ENCODE data around the gene TNNI3. TPM values are rescaled to one million over a fixed set of nuclear protein-coding genes. Genes with fewer than 3 reads are reported as not detected.
"Not testable (repeated sequence)": the region's sequence is repeated elsewhere in the genome, so short reads cannot be mapped to it uniquely, and the experiment has no call there.

Gene TNNI3
- not detected for total RNA-seq
- not detected for polyA plus RNA-seq

DNA sequence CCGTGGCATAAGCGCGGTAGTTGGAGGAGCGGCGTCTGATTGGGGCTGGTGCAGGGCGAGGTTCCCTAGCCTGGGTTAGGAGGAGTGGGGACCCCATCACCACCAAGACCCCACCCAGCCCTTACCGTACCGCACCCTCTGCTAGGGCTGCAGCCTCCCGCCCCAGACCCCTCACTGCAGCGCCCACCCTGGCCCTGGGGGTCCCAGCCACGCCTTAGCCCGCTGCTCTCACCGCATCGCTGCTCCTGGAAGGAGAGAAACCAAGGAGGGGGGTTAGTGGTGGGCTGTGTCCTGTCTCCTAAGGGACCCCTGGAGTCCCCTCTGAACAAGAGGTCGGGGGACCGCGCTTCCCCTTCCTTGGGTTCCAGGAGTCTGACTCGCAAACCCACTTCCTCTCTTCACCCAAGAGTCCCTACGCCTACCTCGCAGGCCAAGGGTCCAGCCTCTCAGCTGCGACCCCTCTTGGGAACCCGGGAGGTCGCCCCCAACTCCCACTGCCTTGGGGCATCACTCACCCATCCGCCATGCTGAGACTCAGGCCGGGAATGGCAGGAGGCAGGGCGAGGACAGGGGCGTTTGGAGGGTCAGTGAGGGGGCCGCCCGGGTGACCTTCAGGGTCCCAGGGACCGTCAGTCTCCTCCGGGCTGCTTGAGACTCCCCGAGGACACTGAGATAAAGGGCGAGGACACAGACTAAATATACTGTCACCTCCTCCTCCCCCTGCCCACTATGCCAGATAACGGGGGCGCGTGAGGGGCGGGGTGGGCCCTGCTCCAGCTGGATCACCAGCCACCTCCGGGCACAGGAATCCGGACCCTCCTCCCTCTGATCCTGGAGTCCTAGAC is at the start of gene TNNI3:
TSS of gene TNNI3 (minus strand) at position 669 of the 845 bp plus-strand sequence. CDS start at position 526, 143 bp downstream.
- peaks cover under 1% of the 10 kb centered on the region for H3K9me3 ChIP-seq (ENCODE audit: low read length)

DNA sequence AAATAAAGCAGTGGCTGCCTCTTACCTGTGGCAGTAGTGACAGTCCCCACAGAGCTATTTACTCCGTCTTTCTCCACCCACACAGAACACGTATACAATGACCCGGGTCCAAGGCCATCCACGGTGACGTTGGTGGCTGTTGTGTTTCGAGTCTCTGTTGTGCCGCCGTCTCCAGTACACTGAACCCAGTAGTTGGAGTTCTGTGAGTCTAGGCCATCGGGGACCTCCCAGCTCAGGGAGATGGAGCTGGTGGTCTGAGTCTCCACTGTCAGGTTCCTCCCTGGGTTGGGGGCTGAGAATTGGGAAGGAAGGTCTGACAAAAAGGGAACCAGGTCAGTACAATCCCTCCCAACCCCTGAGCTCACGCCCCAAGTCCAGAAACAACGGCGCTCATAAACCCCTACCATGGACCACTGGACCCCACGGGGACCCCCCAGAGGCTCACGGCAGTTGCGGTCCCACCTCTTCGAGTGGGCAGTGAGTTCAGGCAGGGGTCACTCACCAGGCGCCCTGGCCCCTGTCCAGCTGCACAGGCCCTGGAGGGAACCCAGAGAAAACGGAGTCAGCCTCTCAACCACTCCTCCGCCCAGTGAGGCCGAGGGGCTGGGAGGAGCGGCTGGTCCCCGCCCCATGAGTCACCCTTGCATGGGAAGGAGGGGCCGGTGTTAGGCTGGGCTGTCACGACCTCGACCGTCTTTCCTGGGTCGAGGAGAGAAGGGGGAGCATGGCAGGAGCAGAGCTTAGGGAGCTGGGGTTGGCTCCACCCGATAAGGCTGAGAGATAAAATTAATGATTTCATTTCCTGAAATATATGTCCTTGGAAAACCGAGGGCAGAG is 49.4 kb upstream of the TNNI3 start:
- Histone ChIP-seq H3K4me1 (ENCODE audit: insufficient read depth, low read length) (no peaks in the 10 kb centered on the region), H3K9me3 (ENCODE audit: low read length) (no peaks in the 10 kb centered on the region), H3K36me3 (ENCODE audit: insufficient read depth, low read length) (no peaks in the 10 kb centered on the region), H3K27me3 (ENCODE audit: insufficient read depth, low read length, poor library complexity, severe bottlenecking) (peaks cover 5% of the 10 kb centered on the region), H3K4me3 (ENCODE audit: low read length) (no peak overlapping the region), H3K27ac (ENCODE audit: low read depth, low read length) (peak overlapping the region; percentile 79)
- no peak overlapping the region for H3K4me3 Mint-ChIP-seq
- H3K27me3 Mint-ChIP-seq = peaks cover 40 to 47% of the 10 kb centered on the region in 2 donors
- no peaks in the 10 kb centered on the region for H3K9me3 Mint-ChIP-seq
- DNase-seq = no peak
- peak overlapping the region in 2 of 8 donors; percentile 66 to 72 for H3K27ac Mint-ChIP-seq
- CTCF ChIA-PET = interaction anchor here (0.7 kb wide), 1 partner anchor 9 kb away, joined by 3 read pairs; no protein-coding TSS in a partner anchor
- no peaks in the 10 kb centered on the region for H3K4me1 Mint-ChIP-seq
- POLR2A ChIA-PET = no interaction called here
- no peaks in the 10 kb centered on the region for H3K36me3 Mint-ChIP-seq

More for the DNA sequence above, at the start of gene TNNI3:
- ChIA-PET POLR2A (no interaction called here), CTCF (interaction anchor here (1.0 kb wide), 1 partner anchor 347 kb away, joined by 3 read pairs; no protein-coding TSS in a partner anchor)
- no peaks in the 10 kb centered on the region for H3K36me3 Mint-ChIP-seq
- Histone ChIP-seq H3K4me3 (ENCODE audit: low read length) (no peak within 1 kb of the TSS), H3K27ac (ENCODE audit: low read depth, low read length) (peak within 1 kb of the TSS; percentile 47), H3K27me3 (ENCODE audit: insufficient read depth, low read length, poor library complexity, severe bottlenecking) (peaks cover 5% of the 10 kb centered on the region), H3K4me1 (ENCODE audit: insufficient read depth, low read length) (peaks cover 18% of the 10 kb centered on the region), H3K36me3 (ENCODE audit: insufficient read depth, low read length) (no peaks in the 10 kb centered on the region)
- H3K4me3 Mint-ChIP-seq = peak within 1 kb of the TSS in 2 of 7 donors; percentile 25 to 63
- H3K9me3 Mint-ChIP-seq = peaks cover 0 to 6% (median 3%) of the 10 kb centered on the region in 5 donors
- peak within 1 kb of the TSS in 1 of 8 donors; percentile 77 for H3K27ac Mint-ChIP-seq
- peaks cover 17 to 22% (median 20%) of the 10 kb centered on the region in 3 donors for H3K4me1 Mint-ChIP-seq
- peaks cover 32 to 37% of the 10 kb centered on the region in 2 donors for H3K27me3 Mint-ChIP-seq
- no peak for DNase-seq

DNA sequence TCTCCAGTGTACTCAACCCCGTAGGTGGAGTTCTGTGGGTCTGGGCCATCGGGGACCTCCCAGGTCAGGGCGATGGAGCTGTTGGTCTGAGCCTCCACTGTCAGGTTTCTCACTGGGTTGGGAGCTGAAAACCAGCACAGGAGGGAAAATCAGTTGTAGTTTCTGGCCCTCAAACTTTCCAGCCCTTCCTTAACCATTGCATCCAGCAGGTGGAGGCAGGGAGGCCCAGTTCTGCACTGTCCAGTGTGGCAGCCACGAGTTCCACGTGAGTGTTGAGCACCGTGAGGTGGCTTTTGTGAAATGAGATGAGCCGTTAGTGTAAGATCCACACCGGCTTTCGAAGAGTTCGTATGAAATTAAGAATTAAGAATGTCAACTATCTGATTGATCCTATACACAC is 44.7 kb upstream of the TNNI3 start:
- DNase-seq; H3K4me3 Mint-ChIP-seq; H3K36me3 ChIP-seq (ENCODE audit: insufficient read depth, low read length); H3K27ac ChIP-seq (ENCODE audit: low read depth, low read length); H3K9me3 ChIP-seq (ENCODE audit: low read length); H3K9me3 Mint-ChIP-seq; CTCF ChIA-PET; H3K27ac Mint-ChIP-seq; POLR2A ChIA-PET; H3K4me3 ChIP-seq (ENCODE audit: low read length); H3K4me1 ChIP-seq (ENCODE audit: insufficient read depth, low read length); H3K27me3 ChIP-seq (ENCODE audit: insufficient read depth, low read length, poor library complexity, severe bottlenecking); H3K36me3 Mint-ChIP-seq; H3K4me1 Mint-ChIP-seq: not testable (repeated sequence)
- peaks cover 41 to 65% of the 10 kb centered on the region in 2 donors for H3K27me3 Mint-ChIP-seq

DNA sequence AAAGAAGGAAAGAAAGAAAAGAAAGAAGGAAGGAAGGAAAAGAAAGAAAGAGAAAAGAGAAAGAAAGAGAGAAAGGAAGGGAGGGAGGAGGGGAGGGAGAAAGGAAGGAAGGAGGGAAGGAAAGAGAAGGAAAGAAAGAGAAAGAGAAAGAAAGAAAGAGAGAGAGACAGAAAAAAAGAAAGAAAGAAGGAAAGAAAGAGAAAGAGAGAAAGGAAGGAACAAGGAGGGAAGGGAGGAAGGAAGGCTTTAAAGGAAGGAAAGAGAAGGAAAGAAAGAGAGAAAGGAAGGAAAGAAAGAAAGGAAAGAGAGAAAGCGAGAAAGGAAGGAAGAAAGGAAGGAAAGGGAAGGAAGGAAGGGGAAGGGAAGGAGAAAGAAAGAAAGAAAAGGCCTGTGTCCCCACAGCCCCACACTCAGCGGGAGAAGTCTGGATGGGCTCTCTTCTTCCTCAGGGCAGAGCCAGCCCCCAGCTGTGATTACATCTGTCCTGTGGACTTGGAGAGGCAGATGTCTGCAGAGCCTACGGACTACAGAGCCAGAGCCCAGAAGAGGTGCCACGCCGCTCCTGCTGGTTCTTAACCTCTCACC is 42.2 kb upstream of the TNNI3 start:
- ChIA-PET POLR2A (no interaction called here), CTCF (no interaction called here)
- Mint-ChIP-seq H3K4me1 (no peaks in the 10 kb centered on the region), H3K9me3 (no peaks in the 10 kb centered on the region), H3K27ac (no peak overlapping the region), H3K36me3 (no peaks in the 10 kb centered on the region), H3K4me3 (no peak overlapping the region), H3K27me3 (peaks cover 32 to 50% of the 10 kb centered on the region in 2 donors)
- no peak overlapping the region for H3K27ac ChIP-seq (ENCODE audit: low read depth, low read length)
- H3K4me1 ChIP-seq (ENCODE audit: insufficient read depth, low read length) = no peaks in the 10 kb centered on the region
- peaks cover 8% of the 10 kb centered on the region for H3K27me3 ChIP-seq (ENCODE audit: insufficient read depth, low read length, poor library complexity, severe bottlenecking)
- no peaks in the 10 kb centered on the region for H3K9me3 ChIP-seq (ENCODE audit: low read length)
- no peak for DNase-seq
- no peak overlapping the region for H3K4me3 ChIP-seq (ENCODE audit: low read length)
- no peaks in the 10 kb centered on the region for H3K36me3 ChIP-seq (ENCODE audit: insufficient read depth, low read length)

DNA sequence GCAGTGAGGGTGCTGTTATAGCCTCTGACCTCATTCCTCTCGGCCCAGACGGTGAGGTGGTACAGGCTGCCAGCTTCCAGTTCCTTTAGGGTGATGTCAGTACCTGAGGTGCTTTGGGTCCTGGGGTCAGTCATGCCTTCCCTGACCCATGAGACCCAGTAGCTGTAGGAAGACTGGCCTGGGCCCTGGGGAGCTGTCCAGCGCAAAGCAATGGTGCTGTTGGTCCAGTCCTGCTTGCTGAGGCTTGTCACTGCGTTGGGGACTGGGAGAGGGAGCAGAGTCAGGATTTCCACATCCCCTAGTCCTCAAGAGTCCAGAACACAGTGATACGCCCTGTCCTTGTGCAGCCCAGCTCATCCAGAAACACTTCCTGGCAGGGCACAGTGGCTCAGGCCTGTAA is 41.1 kb upstream of the TNNI3 start:
- no peaks in the 10 kb centered on the region for H3K9me3 ChIP-seq (ENCODE audit: low read length)
- H3K4me1 Mint-ChIP-seq = no peaks in the 10 kb centered on the region
- no peaks in the 10 kb centered on the region for H3K4me1 ChIP-seq (ENCODE audit: insufficient read depth, low read length)
- no peak for DNase-seq
- H3K4me3 ChIP-seq (ENCODE audit: low read length) = no peak overlapping the region
- no peak overlapping the region for H3K27ac ChIP-seq (ENCODE audit: low read depth, low read length)
- peaks cover 26 to 46% of the 10 kb centered on the region in 2 donors for H3K27me3 Mint-ChIP-seq
- H3K27ac Mint-ChIP-seq = no peak overlapping the region
- no peaks in the 10 kb centered on the region for H3K36me3 Mint-ChIP-seq
- H3K9me3 Mint-ChIP-seq = no peaks in the 10 kb centered on the region
- no peaks in the 10 kb centered on the region for H3K36me3 ChIP-seq (ENCODE audit: insufficient read depth, low read length)
- ChIA-PET POLR2A (no interaction called here), CTCF (no interaction called here)
- peaks cover 8% of the 10 kb centered on the region for H3K27me3 ChIP-seq (ENCODE audit: insufficient read depth, low read length, poor library complexity, severe bottlenecking)
- no peak overlapping the region for H3K4me3 Mint-ChIP-seq

DNA sequence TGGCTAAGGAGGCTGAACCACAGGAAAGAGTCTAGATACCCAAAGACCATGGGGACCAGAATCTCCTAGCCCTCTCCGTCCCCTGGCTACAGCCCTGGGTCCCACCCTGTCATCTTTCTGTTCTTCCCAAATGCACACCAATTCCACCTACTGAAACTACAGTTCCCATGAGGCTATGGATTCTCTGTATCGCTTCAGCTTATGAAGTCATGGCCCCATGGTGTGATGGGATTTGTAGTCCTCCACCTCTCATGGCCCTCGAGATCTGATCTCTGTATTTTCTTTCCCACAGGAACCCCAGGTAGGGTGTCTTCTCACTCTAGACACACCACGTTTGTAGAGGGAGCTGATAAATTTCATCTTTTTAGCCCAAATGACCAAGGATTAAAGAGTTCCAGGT is 40.0 kb upstream of the TNNI3 start:
- CTCF ChIA-PET = interaction anchor here (0.6 to 1.0 kb wide), 2 partner anchors 9 to 306 kb away, joined by 3 read pairs; no protein-coding TSS in a partner anchor
- peaks cover 25 to 41% of the 10 kb centered on the region in 2 donors for H3K27me3 Mint-ChIP-seq
- H3K4me3 Mint-ChIP-seq = no peak overlapping the region

DNA sequence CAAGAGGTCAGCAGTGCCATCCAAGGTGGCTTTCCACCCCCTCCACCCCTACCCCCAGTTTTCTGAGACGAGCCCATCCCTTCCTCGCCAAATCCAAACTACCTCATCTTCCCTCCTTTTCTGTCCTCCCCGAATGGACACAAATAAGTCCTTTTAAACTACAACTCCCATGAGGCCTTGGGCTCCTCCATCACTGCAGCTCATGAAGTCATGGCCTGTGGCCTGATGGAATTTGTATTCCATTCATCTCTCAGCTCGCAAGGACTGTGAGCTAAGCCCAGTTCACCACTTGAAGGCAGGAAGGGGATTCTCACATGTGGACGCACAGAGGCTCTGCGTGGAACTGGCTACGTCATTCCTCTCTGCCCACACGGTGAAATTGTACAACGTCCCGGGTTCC is 39.3 kb upstream of the TNNI3 start:
- Histone ChIP-seq H3K9me3 (ENCODE audit: low read length) (no peaks in the 10 kb centered on the region), H3K27ac (ENCODE audit: low read depth, low read length) (no peak overlapping the region), H3K4me1 (ENCODE audit: insufficient read depth, low read length) (no peaks in the 10 kb centered on the region), H3K4me3 (ENCODE audit: low read length) (no peak overlapping the region), H3K36me3 (ENCODE audit: insufficient read depth, low read length) (no peaks in the 10 kb centered on the region), H3K27me3 (ENCODE audit: insufficient read depth, low read length, poor library complexity, severe bottlenecking) (peaks cover 8% of the 10 kb centered on the region)
- peaks cover 21 to 40% of the 10 kb centered on the region in 2 donors for H3K27me3 Mint-ChIP-seq
- H3K27ac Mint-ChIP-seq = no peak overlapping the region
- no peaks in the 10 kb centered on the region for H3K9me3 Mint-ChIP-seq
- CTCF ChIA-PET = no interaction called here
- POLR2A ChIA-PET = no interaction called here
- H3K4me3 Mint-ChIP-seq = no peak overlapping the region
- DNase-seq = no peak
- H3K4me1 Mint-ChIP-seq = no peaks in the 10 kb centered on the region
- H3K36me3 Mint-ChIP-seq = no peaks in the 10 kb centered on the region

More for the DNA sequence above, 40.0 kb upstream of the TNNI3 start:
- no peak for DNase-seq
- Histone ChIP-seq H3K9me3 (ENCODE audit: low read length) (no peaks in the 10 kb centered on the region), H3K4me3 (ENCODE audit: low read length) (no peak overlapping the region), H3K36me3 (ENCODE audit: insufficient read depth, low read length) (no peaks in the 10 kb centered on the region), H3K27me3 (ENCODE audit: insufficient read depth, low read length, poor library complexity, severe bottlenecking) (peaks cover 8% of the 10 kb centered on the region), H3K4me1 (ENCODE audit: insufficient read depth, low read length) (no peaks in the 10 kb centered on the region), H3K27ac (ENCODE audit: low read depth, low read length) (no peak overlapping the region)
- Mint-ChIP-seq H3K27ac (no peak overlapping the region), H3K4me1 (no peaks in the 10 kb centered on the region), H3K9me3 (no peaks in the 10 kb centered on the region), H3K36me3 (no peaks in the 10 kb centered on the region)
- POLR2A ChIA-PET = no interaction called here

DNA sequence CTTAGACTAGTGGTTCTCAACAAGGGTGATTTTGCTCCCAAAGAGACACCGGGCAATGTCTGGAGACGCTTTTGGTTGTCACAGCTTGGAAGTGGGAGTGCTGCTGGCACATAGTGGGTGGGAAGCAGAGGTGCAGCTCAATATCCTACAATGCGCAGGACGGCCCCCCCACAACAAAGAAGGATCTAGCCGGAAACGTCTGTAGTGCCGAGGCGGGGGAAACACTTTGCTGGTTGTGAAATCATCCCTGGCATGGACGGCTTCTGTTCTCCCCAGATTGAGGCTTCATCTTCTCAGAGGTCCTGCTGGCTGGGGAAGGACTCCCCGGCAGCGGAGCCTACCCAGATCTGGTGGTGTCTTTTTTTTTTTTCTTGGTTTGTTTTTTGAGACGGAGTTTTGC is 35.9 kb upstream of the TNNI3 start:
- H3K4me1 ChIP-seq (ENCODE audit: insufficient read depth, low read length) = no peaks in the 10 kb centered on the region
- ChIA-PET CTCF (no interaction called here), POLR2A (no interaction called here)
- Mint-ChIP-seq H3K27me3 (peaks cover 13 to 33% of the 10 kb centered on the region in 2 donors), H3K9me3 (no peaks in the 10 kb centered on the region), H3K36me3 (no peaks in the 10 kb centered on the region), H3K4me3 (no peak overlapping the region), H3K27ac (no peak overlapping the region), H3K4me1 (peaks cover 0 to 3% (median 2%) of the 10 kb centered on the region in 3 donors)
- H3K27me3 ChIP-seq (ENCODE audit: insufficient read depth, low read length, poor library complexity, severe bottlenecking) = peaks cover 8% of the 10 kb centered on the region
- no peak overlapping the region for H3K4me3 ChIP-seq (ENCODE audit: low read length)
- DNase-seq = no peak
- H3K9me3 ChIP-seq (ENCODE audit: low read length) = no peaks in the 10 kb centered on the region
- H3K36me3 ChIP-seq (ENCODE audit: insufficient read depth, low read length) = no peaks in the 10 kb centered on the region
- no peak overlapping the region for H3K27ac ChIP-seq (ENCODE audit: low read depth, low read length)
